GM12878 (cell line): ENCODE measurements around the gene HID1. TPM values are rescaled to one million over a fixed set of nuclear protein-coding genes. Genes with fewer than 3 reads are reported as not detected.

Experiments used
- ATAC-seq: fragments of 200-7000 bp; cut with Tn5 transposase; 3 replicates; pipeline ENCODE4 v1.9.1; 2020; ENCODE audit warnings: mild to moderate bottlenecking, moderate library complexity
- BruUV-seq: library from RNA; stranded (reverse); fragments of 400-500 nt; replicated peaks from 2 replicates; lab custom pipeline; 2021; lab: Mats Ljungman, UMichigan
- CTCF ChIA-PET: fragments of 300-600 bp; sonication (Branson Sonifier 250); formaldehyde crosslinking; extraction: SDS; loops from one replicate; lab custom pipeline; 2021; ENCODE audit warnings: inconsistent platforms; lab: Yijun Ruan, JAX
- POLR2A ChIA-PET: fragments of 350-600 bp; formaldehyde crosslinking; extraction: SDS; loops from one replicate; lab custom pipeline; 2021; ENCODE audit warnings: inconsistent platforms; lab: Charles Lee
- RAD21 ChIA-PET: fragments of 300-600 bp; sonication (Branson Sonifier 250); formaldehyde crosslinking; loops from one replicate; lab custom pipeline; 2023; ENCODE audit warnings: antibody characterized with exemption; ENCODE audit not compliant: unreplicated experiment; lab: Charles Lee
- SMC1A ChIA-PET: fragments of 300-600 bp; sonication (Branson Sonifier 250); formaldehyde crosslinking; loops from one replicate; lab custom pipeline; 2023; ENCODE audit not compliant: unreplicated experiment, uncharacterized antibody; lab: Charles Lee
- DNase-seq: peaks from one replicate; pipeline ENCODE4 v3.0.0-alpha.2; 2011; ENCODE audit warnings: low read depth, low spot score
- FAIRE-seq: peaks from 3 replicates; lab custom pipeline; 2011; peaks lifted over from hg19 to GRCh38; lab: Jason Lieb, UNC
- H2AFZ ChIP-seq: 2 replicates; pipeline ENCODE4 v1.6.0; 2011; ENCODE audit warnings: low read depth, low read length, control low read depth; ENCODE audit not compliant: control insufficient read depth
- H3K27ac ChIP-seq: 2 replicates; pipeline ENCODE4 v1.5.1; 2011; ENCODE audit warnings: control low read depth; ENCODE audit not compliant: control insufficient read depth, insufficient read depth
- H3K27me3 ChIP-seq, 2 experiments: replicated peaks in 1 of 2; 2 replicates each; pipeline versions ENCODE4 v1.6.0 to v1.6.1; 2011; ENCODE audit warnings: low read length in 1 of 2; ENCODE audit not compliant: control insufficient read depth in 2 of 2, insufficient read depth in 2 of 2
- H3K36me3 ChIP-seq, 2 experiments: 2 replicates each; pipeline ENCODE4 v1.5.1; 2011; ENCODE audit warnings: low read length in 1 of 2; ENCODE audit not compliant: control insufficient read depth in 2 of 2, insufficient read depth in 2 of 2
- H3K4me1 ChIP-seq: 2 replicates; pipeline ENCODE4 v1.6.1; 2011; ENCODE audit warnings: mild to moderate bottlenecking, low read length, moderate library complexity, mixed read lengths; ENCODE audit not compliant: control insufficient read depth, insufficient read depth
- H3K4me2 ChIP-seq: 2 replicates; pipeline ENCODE4 v1.6.0; 2011; ENCODE audit warnings: control low read depth; ENCODE audit not compliant: control insufficient read depth, insufficient read depth
- H3K4me3 ChIP-seq: fragments of 200-600 bp; sonication (generic); 2 replicates; pipeline ENCODE4 v1.5.1; 2016
- H3K79me2 ChIP-seq: 2 replicates; pipeline ENCODE4 v1.6.0; 2011; ENCODE audit warnings: low read length; ENCODE audit not compliant: control insufficient read depth, insufficient read depth
- H3K9ac ChIP-seq: 2 replicates; pipeline ENCODE4 v1.8.0; 2011; ENCODE audit warnings: low read length, control low read depth, mixed read lengths; ENCODE audit not compliant: control insufficient read depth, insufficient read depth
- H3K9me3 ChIP-seq: replicated peaks from 3 replicates; pipeline ENCODE4 v1.5.1; 2011; ENCODE audit warnings: mild to moderate bottlenecking, low read length; ENCODE audit not compliant: control insufficient read depth, insufficient read depth
- H4K20me1 ChIP-seq: 2 replicates; pipeline ENCODE4 v1.6.0; 2011; ENCODE audit not compliant: control insufficient read depth, insufficient read depth
- CBFB ChIP-seq: IDR thresholded peaks from 2 replicates; pipeline ENCODE4 v1.6.1; 2016; ENCODE audit warnings: antibody characterized with exemption, low read depth
- CREM ChIP-seq: IDR thresholded peaks from 2 replicates; pipeline ENCODE4 v1.6.1; 2014; ENCODE audit warnings: antibody characterized with exemption, low read depth
- FOXK2 ChIP-seq: fragments of 450-650 bp; IDR thresholded peaks from 2 replicates; pipeline ENCODE4 v1.6.1; 2017; ENCODE audit warnings: mild to moderate bottlenecking, moderate library complexity
- HDAC2 ChIP-seq: fragments of 200-600 bp; sonication (generic); IDR thresholded peaks from 2 replicates; pipeline ENCODE4 v1.6.1; 2017
- LARP7 ChIP-seq: fragments of 450-650 bp; IDR thresholded peaks from 2 replicates; pipeline ENCODE4 v1.6.1; 2017; ENCODE audit warnings: mild to moderate bottlenecking
- NBN ChIP-seq: fragments of 450-650 bp; IDR thresholded peaks from 2 replicates; pipeline ENCODE4 v1.6.1; 2016
- PAX5 ChIP-seq: IDR thresholded peaks from 2 replicates; pipeline ENCODE4 v1.6.1; 2011; ENCODE audit warnings: low read depth, low read length, borderline replicate concordance
- POLR2AphosphoS5 ChIP-seq: IDR thresholded peaks from 2 replicates; pipeline ENCODE4 v1.6.1; 2011; ENCODE audit warnings: mild to moderate bottlenecking, low read length, inconsistent platforms
- RELA ChIP-seq: fragments of 450-650 bp; IDR thresholded peaks from 2 replicates; pipeline ENCODE4 v1.8.0; 2014; ENCODE audit warnings: borderline replicate concordance; ENCODE audit not compliant: partially characterized antibody
- SREBF2 ChIP-seq: IDR thresholded peaks from 2 replicates; pipeline ENCODE4 v1.6.1; 2012; ENCODE audit warnings: mild to moderate bottlenecking, low read length
- TBL1XR1 ChIP-seq: IDR thresholded peaks from 2 replicates; pipeline ENCODE4 v1.6.1; 2012; ENCODE audit warnings: low read depth, low read length, improper control_type of control experiment
- TCF12 ChIP-seq: IDR thresholded peaks from 2 replicates; pipeline ENCODE4 v1.6.1; 2011; ENCODE audit warnings: low read depth, mild to moderate bottlenecking, low read length
- TCF3 ChIP-seq: IDR thresholded peaks from 2 replicates; pipeline ENCODE4 v1.6.1; 2012; ENCODE audit warnings: low read depth, mild to moderate bottlenecking, low read length, borderline replicate concordance; ENCODE audit not compliant: insufficient read depth
- ZBTB4 ChIP-seq: fragments of 450-650 bp; formaldehyde crosslinking; IDR thresholded peaks from 2 replicates; pipeline ENCODE4 v1.4.0; 2022; ENCODE audit warnings: mild to moderate bottlenecking, moderate library complexity
- WGBS: methylation state at CpG from one replicate; pipeline ENCODE4 v1.1.6; 2016; ENCODE audit warnings: low lambda C conversion rate; ENCODE audit not compliant: insufficient replicate concordance, insufficient coverage; ENCODE audit errors: missing lambda C conversion rate; 5-methylcytosine and 5-hydroxymethylcytosine counted together
- in situ Hi-C: fragments of 300-500 bp; cut with MboI; formaldehyde crosslinking; loops from 9 replicates; pipeline ENCODE4 v1.14.3; 2018; ENCODE audit warnings: mixed read lengths
- intact Hi-C: fragments of 100-400 bp; cut with micrococcal nuclease; formaldehyde crosslinking; loops from one replicate; pipeline ENCODE4 v1.14.2; 2022; ENCODE audit not compliant: unreplicated experiment
- polyA plus RNA-seq, 11 experiments: library from polyadenylated mRNA; depleted of rRNA in 4 of 11; unstranded in 6 of 11; stranded (reverse) in 5 of 11; fragments of >200 nt; fragmentation: Nextera tagmentation in 4 of 11; fragmentation: Illumina TruSeq in 1 of 11; extraction: Ambion mirVana in 4 of 11; extraction: Trizol in 1 of 11; gene quantifications; 1 replicate in 1 of 11; 2 replicates in 10 of 11; pipeline versions ENCODE4 v1.2.1 to v1.2.3, GENCODE V29; 2011 to 2016; ENCODE audit warnings: inconsistent platforms in 2 of 11, missing spikeins in 2 of 11, low read depth in 1 of 11
- total RNA-seq, 4 experiments: library from RNA; depleted of rRNA in 3 of 4; stranded (reverse); fragments of >200 nt in 3 of 4; fragmentation: Illumina TruSeq in 1 of 4; extraction: Trizol in 1 of 4; gene quantifications; 2 replicates each; pipeline versions ENCODE4 v1.2.1 to v1.2.3, GENCODE V29; 2013 to 2021
- TF ChIP-seq, protein P1 (sequence below): fragments of 150-350 bp; IDR thresholded peaks from 2 replicates; pipeline ENCODE4 v1.6.1; 2016; ENCODE audit warnings: low read depth, low read length

HID1 gene
- total and polyA plus RNA-seq, 10 of the 15 experiments (the other 5 are each of a cell fraction or from before 2014, with no cell fraction given) = 0.04 to 0.77 (median 0.32) TPM; not detected in 2

DNA sequence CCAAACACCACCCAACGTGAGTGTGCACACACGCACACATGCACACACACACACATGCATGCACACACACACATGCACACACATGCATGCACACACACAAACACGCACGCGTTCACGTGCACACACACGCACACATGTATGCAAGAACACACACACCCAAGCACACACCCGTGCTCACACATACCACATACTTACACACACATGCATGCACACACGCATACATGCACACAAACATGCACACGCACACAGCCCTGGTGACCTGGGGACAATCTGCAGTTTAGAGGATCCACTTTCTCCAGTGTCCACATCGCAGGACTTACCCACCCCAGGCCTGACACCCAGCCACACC lies 55.7 kb downstream of the HID1 start (continued):
- no peak for TF ChIP-seq LARP7
- TF ChIP-seq CBFB = no peak
- TF ChIP-seq ZBTB4 (CRISPR knock-in tag) = no peak
- no peak for TF ChIP-seq CREM
- no peak for TF ChIP-seq TBL1XR1
- TF ChIP-seq, all 136 proteins: peak for 0

DNA sequence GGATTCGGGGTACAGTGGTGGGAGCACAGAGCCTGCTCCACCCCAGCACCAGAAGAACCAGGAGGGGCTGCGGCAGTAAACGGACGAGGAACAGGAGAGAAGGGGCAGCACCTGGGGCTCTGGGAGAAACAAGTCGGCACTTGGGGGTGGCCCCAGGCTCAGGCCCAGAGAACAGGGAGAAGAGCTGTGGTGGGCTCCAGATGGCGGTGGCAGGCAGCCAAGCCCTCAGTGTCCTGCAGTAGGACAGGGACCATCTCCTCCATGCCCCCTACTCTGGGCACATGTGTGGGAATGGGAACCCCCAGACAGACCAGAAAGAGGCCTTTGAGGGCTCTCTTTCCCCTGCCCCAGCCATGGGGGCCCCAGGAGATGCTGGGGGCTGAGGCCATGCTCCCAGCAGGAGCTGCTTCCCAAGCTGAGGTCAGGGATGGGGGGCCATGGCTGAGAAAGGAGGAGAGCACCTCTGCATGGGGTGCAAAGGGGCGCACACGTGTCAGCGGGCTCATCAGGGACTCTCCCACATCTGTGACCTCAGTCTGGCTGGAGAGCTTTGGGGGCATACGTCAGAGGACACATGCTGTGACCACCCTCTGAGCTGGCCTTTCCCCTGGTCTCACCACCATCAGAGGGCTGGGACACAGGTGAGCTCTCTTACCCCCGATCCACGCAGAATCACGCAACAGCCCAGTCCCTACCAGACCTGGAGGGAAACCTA lies 56.3 kb downstream of the HID1 start:
- DNase-seq = no peak
- ChIA-PET POLR2A (no interaction called here), RAD21 (interaction anchor here (0.9 kb wide), 1 partner anchor 45 kb away, joined by 4 read pairs; no protein-coding TSS in a partner anchor), CTCF (interaction anchor here (1.3 to 1.6 kb wide), 2 partner anchors 44 to 45 kb away, joined by 3 to 5 read pairs; no protein-coding TSS in a partner anchor), SMC1A (interaction anchor here (0.6 to 0.9 kb wide), 2 partner anchors 45 to 71 kb away, joined by 3 to 4 read pairs; partner anchors contain the start of gene CDR2L)
- H4K20me1 ChIP-seq = no peaks in the 10 kb centered on the region
- TF ChIP-seq POLR2AphosphoS5 = no peak
- TF ChIP-seq HDAC2 = no peak
- TF ChIP-seq TCF3 = no peak
- no peak for TF ChIP-seq TCF12
- TF ChIP-seq PAX5 = no peak
- no peak for TF ChIP-seq RELA
- no peak for TF ChIP-seq FOXK2
- TF ChIP-seq, protein P1, sequence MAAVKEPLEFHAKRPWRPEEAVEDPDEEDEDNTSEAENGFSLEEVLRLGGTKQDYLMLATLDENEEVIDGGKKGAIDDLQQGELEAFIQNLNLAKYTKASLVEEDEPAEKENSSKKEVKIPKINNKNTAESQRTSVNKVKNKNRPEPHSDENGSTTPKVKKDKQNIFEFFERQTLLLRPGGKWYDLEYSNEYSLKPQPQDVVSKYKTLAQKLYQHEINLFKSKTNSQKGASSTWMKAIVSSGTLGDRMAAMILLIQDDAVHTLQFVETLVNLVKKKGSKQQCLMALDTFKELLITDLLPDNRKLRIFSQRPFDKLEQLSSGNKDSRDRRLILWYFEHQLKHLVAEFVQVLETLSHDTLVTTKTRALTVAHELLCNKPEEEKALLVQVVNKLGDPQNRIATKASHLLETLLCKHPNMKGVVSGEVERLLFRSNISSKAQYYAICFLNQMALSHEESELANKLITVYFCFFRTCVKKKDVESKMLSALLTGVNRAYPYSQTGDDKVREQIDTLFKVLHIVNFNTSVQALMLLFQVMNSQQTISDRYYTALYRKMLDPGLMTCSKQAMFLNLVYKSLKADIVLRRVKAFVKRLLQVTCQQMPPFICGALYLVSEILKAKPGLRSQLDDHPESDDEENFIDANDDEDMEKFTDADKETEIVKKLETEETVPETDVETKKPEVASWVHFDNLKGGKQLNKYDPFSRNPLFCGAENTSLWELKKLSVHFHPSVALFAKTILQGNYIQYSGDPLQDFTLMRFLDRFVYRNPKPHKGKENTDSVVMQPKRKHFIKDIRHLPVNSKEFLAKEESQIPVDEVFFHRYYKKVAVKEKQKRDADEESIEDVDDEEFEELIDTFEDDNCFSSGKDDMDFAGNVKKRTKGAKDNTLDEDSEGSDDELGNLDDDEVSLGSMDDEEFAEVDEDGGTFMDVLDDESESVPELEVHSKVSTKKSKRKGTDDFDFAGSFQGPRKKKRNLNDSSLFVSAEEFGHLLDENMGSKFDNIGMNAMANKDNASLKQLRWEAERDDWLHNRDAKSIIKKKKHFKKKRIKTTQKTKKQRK = no peak
- no peak for TF ChIP-seq NBN
- no peak for TF ChIP-seq SREBF2
- in situ Hi-C loops (no loop called here), intact Hi-C loops (no loop called here)
- WGBS = 32% methylated on average over 13 of the region's 13 CpGs
- H3K27me3 ChIP-seq = peaks cover 0 to 3% of the 10 kb centered on the region in 2 experiments; a peak in 2 of 4 replicates
- no peaks in the 10 kb centered on the region for H3K4me1 ChIP-seq
- BruUV-seq = no TSS peak
- H3K36me3 ChIP-seq = no peaks in the 10 kb centered on the region
- H3K9me3 ChIP-seq = no peaks in the 10 kb centered on the region; the same call in 2 of the 3 replicates
- H3K27ac ChIP-seq = no peak overlapping the region
- H3K79me2 ChIP-seq = no peaks in the 10 kb centered on the region
- H3K4me2 ChIP-seq = no peak overlapping the region
- H3K4me3 ChIP-seq = no peak overlapping the region
- ATAC-seq = no peak
- no peak for FAIRE-seq
- H3K9ac ChIP-seq = no peak overlapping the region
- no peak overlapping the region for H2AFZ ChIP-seq
